Nephron progenitor cell (in vitro differentiated cells): Measurements from ENCODE around the gene CPSF7.
"Not testable (repeated sequence)": the region's sequence is repeated elsewhere in the genome, so short reads cannot be mapped to it uniquely, and the experiment has no call there.

Experiments
- DNase-seq: peaks from one replicate; pipeline ENCODE4 v3.0.0; 2021
- H3K27ac Mint-ChIP-seq: 2 replicates; pipeline ENCODE4 v1.8.0; 2021; ENCODE audit warnings: mild to moderate bottlenecking, moderate library complexity, mixed read lengths
- H3K27me3 Mint-ChIP-seq: 2 replicates; pipeline ENCODE4 v1.8.0; 2021; ENCODE audit warnings: mild to moderate bottlenecking, low read depth, mixed read lengths; ENCODE audit not compliant: poor library complexity
- H3K36me3 Mint-ChIP-seq: 2 replicates; pipeline ENCODE4 v1.8.0; 2021; ENCODE audit warnings: low read depth, mixed read lengths
- H3K4me1 Mint-ChIP-seq: 2 replicates; pipeline ENCODE4 v1.8.0; 2021; ENCODE audit warnings: mixed read lengths
- H3K4me3 Mint-ChIP-seq: 2 replicates; pipeline ENCODE4 v1.8.0; 2021; ENCODE audit warnings: mild to moderate bottlenecking, moderate library complexity, mixed read lengths
- H3K9me3 Mint-ChIP-seq: 2 replicates; pipeline ENCODE4 v1.8.0; 2021; ENCODE audit warnings: mild to moderate bottlenecking, moderate library complexity, mixed read lengths
- TF ChIP-seq, protein P1 (sequence below): fragments of 200-600 bp; sonication (generic); IDR thresholded peaks from 2 replicates; pipeline ENCODE4 v1.5.0; 2021; ENCODE audit warnings: antibody characterized with exemption

Gene CPSF7

DNA sequence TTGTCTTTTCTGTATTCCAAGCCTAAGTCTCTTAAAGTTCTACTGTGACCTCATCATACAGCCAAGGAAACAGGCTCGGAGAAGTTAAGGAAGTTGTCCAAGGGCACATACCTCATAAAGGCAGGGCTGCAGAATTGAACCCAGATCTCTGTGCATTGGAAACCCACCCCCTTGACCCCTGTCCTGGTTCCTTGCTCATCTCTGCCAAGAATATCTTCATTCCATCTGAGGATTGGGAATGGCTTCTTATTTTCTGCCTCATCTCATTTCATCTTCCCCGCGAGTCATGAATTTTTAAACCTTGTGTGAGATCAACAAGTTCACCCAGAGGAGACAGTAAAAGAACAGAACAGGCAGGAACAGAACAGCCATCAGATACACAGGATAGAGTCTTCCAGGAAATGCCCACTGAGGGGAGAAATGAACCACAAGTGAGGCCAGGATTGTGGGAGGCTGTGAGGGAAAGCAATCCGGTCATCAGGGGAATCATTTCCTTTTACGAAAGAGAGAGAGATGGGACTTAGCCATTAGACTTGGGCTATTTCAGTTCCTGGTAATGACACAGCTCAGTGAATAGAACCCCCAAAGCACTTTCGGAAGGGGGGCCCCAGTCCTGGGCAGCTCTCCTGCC is 44.4 kb upstream of the CPSF7 start:
- no peak overlapping the region for H3K4me3 Mint-ChIP-seq
- DNase-seq, result no peak
- H3K36me3 Mint-ChIP-seq, result peaks cover 33% of the 10 kb centered on the region
- H3K27ac Mint-ChIP-seq, result peak overlapping the region; percentile 60
- peaks cover 4% of the 10 kb centered on the region for H3K27me3 Mint-ChIP-seq
- H3K9me3 Mint-ChIP-seq, result no peaks in the 10 kb centered on the region
- TF ChIP-seq, protein P1, sequence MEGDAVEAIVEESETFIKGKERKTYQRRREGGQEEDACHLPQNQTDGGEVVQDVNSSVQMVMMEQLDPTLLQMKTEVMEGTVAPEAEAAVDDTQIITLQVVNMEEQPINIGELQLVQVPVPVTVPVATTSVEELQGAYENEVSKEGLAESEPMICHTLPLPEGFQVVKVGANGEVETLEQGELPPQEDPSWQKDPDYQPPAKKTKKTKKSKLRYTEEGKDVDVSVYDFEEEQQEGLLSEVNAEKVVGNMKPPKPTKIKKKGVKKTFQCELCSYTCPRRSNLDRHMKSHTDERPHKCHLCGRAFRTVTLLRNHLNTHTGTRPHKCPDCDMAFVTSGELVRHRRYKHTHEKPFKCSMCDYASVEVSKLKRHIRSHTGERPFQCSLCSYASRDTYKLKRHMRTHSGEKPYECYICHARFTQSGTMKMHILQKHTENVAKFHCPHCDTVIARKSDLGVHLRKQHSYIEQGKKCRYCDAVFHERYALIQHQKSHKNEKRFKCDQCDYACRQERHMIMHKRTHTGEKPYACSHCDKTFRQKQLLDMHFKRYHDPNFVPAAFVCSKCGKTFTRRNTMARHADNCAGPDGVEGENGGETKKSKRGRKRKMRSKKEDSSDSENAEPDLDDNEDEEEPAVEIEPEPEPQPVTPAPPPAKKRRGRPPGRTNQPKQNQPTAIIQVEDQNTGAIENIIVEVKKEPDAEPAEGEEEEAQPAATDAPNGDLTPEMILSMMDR, result no peak
- peaks cover 5% of the 10 kb centered on the region for H3K4me1 Mint-ChIP-seq

DNA sequence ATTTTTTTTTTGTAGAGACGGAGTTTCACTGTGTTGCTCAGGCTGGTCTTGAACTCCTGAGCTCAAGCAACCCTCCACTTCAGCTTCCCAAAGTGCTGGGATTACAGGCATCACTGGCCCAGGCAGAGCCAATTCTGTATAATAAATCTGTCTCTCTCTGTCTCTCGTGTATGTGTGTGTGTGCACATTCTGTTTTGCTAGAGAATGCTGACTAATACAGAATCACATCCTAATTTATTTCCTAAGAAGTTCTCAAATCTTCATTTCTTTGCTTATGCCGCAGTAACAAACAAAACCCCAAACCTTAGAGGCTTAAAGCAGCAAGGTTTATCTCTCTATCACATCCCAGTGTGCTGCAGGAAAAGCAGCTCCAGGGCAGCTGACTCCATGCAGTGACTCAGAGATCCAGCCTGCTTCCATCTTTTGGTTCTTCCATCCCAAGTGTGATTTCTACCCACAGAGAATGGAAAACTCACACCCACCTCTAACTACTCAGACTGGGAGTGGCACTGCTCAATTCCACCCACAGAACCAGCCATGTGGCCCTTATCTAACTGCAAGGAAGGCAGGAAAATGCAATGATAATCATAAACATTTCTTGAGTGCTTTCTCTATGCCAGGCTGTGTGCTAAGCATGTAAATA is 43.7 kb upstream of the CPSF7 start:
- peaks cover 3% of the 10 kb centered on the region for H3K27me3 Mint-ChIP-seq
- peak overlapping the region; percentile 22 for H3K27ac Mint-ChIP-seq
- H3K9me3 Mint-ChIP-seq, result no peaks in the 10 kb centered on the region
- peaks cover 36% of the 10 kb centered on the region for H3K36me3 Mint-ChIP-seq
- no peak overlapping the region for H3K4me3 Mint-ChIP-seq
- H3K4me1 Mint-ChIP-seq, result peaks cover 5% of the 10 kb centered on the region
- TF ChIP-seq, protein P1, result no peak
- DNase-seq, result no peak

DNA sequence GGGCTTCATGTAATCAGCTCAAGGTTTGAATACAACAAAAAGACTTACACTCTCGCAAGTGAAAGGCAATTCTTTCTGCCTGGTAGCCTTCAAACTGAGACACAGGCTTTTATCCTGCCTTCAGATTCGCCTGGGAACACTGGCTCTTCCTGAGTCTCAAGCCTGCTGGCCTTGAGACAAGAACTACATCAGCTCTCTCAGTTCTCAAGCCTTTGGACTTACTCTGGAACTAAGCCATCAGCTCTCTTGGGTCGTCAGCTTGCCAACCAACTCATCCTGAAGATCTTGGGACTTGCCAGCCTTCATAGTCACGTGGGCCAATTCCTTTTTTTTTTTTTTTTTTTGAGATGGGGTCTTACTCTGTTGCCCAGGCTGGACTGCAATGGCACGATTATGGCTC is 43.1 kb upstream of the CPSF7 start:
- peak overlapping the region; percentile 51 for H3K27ac Mint-ChIP-seq
- no peak for DNase-seq

DNA sequence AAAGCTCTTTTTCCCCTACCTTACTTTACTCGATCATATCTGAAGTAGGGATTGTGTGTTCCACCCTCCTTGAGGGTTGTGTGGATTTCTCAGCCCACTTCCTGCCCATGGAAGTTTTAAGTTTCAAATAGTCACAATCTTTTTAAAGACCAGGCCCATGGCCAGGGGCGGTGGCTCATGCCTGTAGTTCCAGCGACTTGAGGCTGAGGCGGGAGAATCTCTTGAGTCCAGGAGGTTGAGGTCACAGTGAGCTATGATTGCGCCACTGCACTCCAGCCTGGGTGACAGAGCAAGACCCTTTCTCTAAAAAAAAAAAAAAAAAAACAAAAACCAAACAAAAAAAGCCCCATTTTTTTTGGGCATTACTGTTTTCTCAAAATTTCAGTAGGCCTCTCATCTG is 42.5 kb upstream of the CPSF7 start:
- Mint-ChIP-seq H3K4me3 (no peak overlapping the region), H3K27me3 (peaks cover 3% of the 10 kb centered on the region), H3K9me3 (no peaks in the 10 kb centered on the region), H3K27ac (peak overlapping the region; percentile 71), H3K4me1 (peaks cover 12% of the 10 kb centered on the region), H3K36me3 (peaks cover 47% of the 10 kb centered on the region)
- DNase-seq, result no peak
- TF ChIP-seq, protein P1, result no peak

More for the DNA sequence above, 43.1 kb upstream of the CPSF7 start:
- H3K4me1 Mint-ChIP-seq, result peaks cover 8% of the 10 kb centered on the region
- peaks cover 42% of the 10 kb centered on the region for H3K36me3 Mint-ChIP-seq
- H3K9me3 Mint-ChIP-seq, result no peaks in the 10 kb centered on the region
- TF ChIP-seq, protein P1, result no peak
- H3K27me3 Mint-ChIP-seq, result no peaks in the 10 kb centered on the region
- no peak overlapping the region for H3K4me3 Mint-ChIP-seq

DNA sequence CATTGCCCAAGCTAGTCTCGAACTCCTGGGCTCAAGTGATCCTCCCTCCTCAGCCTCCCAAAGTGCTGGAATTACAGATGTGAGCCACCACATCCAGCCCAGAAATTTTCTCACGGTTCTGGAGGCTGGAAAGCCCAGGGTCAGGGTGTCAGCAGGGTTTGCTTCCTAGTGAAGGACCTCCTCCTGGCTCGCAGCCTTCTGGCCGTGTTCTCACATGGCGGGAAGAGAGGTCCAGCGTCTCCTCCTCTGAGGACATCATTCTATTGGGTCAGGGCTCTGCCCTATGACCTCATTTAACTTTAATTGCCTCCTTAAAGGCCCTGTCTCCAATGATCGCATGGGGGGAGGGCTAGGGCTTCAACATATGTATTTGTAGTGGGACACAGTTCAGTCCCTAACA is 38.2 kb upstream of the CPSF7 start:
- Mint-ChIP-seq H3K4me3 (no peak overlapping the region), H3K9me3 (no peaks in the 10 kb centered on the region), H3K27me3 (peaks cover 3% of the 10 kb centered on the region), H3K36me3 (peaks cover 45% of the 10 kb centered on the region), H3K27ac (peak overlapping the region; percentile 47), H3K4me1 (peaks cover 12% of the 10 kb centered on the region)
- no peak for DNase-seq
- TF ChIP-seq, protein P1, result no peak

DNA sequence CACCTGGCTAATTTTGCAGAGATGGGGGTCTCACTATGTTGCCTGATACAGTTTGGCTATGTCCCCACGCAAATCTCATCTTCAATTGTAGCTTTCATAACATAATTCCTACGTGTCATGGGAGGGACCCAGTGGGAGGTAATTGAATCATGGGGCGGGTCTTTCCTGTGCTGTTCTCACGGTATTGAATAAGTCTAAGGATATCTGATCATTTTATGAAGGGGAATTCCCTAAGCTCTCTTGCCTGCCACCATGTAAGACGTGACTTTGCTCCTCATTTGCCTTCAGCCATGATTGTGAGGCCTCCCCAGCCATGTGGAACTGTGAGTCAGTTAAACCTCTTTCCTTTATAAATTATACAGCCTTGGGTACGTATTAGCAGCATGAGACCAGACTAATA is 37.8 kb upstream of the CPSF7 start:
- not testable (repeated sequence) for DNase-seq, H3K9me3 Mint-ChIP-seq, H3K4me3 Mint-ChIP-seq, H3K27me3 Mint-ChIP-seq
- H3K4me1 Mint-ChIP-seq, result peaks cover 12% of the 10 kb centered on the region
- peaks cover 41% of the 10 kb centered on the region for H3K36me3 Mint-ChIP-seq
- H3K27ac Mint-ChIP-seq, result peak overlapping the region; percentile 47
